ENCODE data around the gene PTPRN2. TPM values are rescaled to one million over a fixed set of nuclear protein-coding genes. Genes with fewer than 3 reads are reported as not detected.

Gene PTPRN2
- total and polyA plus RNA-seq, 9 of the 15 experiments (the other 6 are each of a cell fraction or from before 2014, with no cell fraction given) = not detected

GRCh38 chr7:158570449-158571170 is 17.0 kb downstream of the PTPRN2 start:
- Histone ChIP-seq H3K9ac (ENCODE audit: insufficient read depth in 1 of 2, low read depth in 2 of 2, low read length in 2 of 2) (no peak overlapping the region), H3K27ac (ENCODE audit: extremely low read depth, low read depth, low read length) (no peak overlapping the region), H3K4me3 (no peak overlapping the region), H3K79me2 (ENCODE audit: control insufficient read depth, insufficient read depth, low read length) (no peaks in the 10 kb centered on the region), H3K4me2 (ENCODE audit: insufficient read depth, low read length) (no peak overlapping the region), H3K9me3 (replicated peaks; ENCODE audit: control insufficient read depth, insufficient read depth, low read depth, low read length) (no peaks in the 10 kb centered on the region), H3K27me3 (ENCODE audit: control insufficient read depth in 2 of 2, insufficient read depth in 2 of 2, low read length in 2 of 2) (peaks cover 20 to 46% of the 10 kb centered on the region in 2 experiments), H2AFZ (ENCODE audit: low read depth, low read length) (no peak overlapping the region), H4K20me1 (replicated peaks; ENCODE audit: control insufficient read depth, insufficient read depth, low read length) (no peaks in the 10 kb centered on the region; the same call in 1 of the 2 replicates), H3K4me1 (replicated peaks in 1 of 2; ENCODE audit: control insufficient read depth in 2 of 2, insufficient read depth in 2 of 2, low read length in 2 of 2) (peaks cover 0 to 14% of the 10 kb centered on the region in 2 experiments; a peak in 1 of 5 replicates), H3K9me1 (ENCODE audit: control insufficient read depth, insufficient read depth, low read length) (no peaks in the 10 kb centered on the region), H3K36me3 (ENCODE audit: control insufficient read depth, insufficient read depth, low read length) (no peaks in the 10 kb centered on the region)
- DNase-seq (ENCODE audit: extremely low read depth in 1 of 4, low spot score in 3 of 4) (no peak), FAIRE-seq (no peak), ATAC-seq (no peak)
- CTCF ChIA-PET (ENCODE audit: low intra/inter-chr PET ratio) = no interaction called here
- in situ Hi-C loops (cut with MboI) (no loop called here), intact Hi-C loops (cut with micrococcal nuclease) (no loop called here)
- POLR2A ChIA-PET = no interaction called here
- 0 out of 2 replicates have a peak, but pooled peaks have one; percentile 90 for TF ChIP-seq EZH2 (IDR thresholded peaks at IDR 0.05; ENCODE audit: borderline replicate concordance, low read depth, low read length)
- TF ChIP-seq ZFP91 (CRISPR knock-in tag; IDR thresholded peaks at IDR 0.05) = no peak
- no peak for TF ChIP-seq ZBTB40 (IDR thresholded peaks at IDR 0.05)
- TF ChIP-seq ZBTB40 (CRISPR knock-in tag; IDR thresholded peaks at IDR 0.05) = no peak
- TF ChIP-seq CLOCK (CRISPR knock-in tag; IDR thresholded peaks at IDR 0.05; ENCODE audit: borderline replicate concordance) = no peak
- no TSS peak for BruUV-seq (replicated peaks)
- 7% methylated on average over 44 of the region's 44 CpGs for WGBS (ENCODE audit: insufficient coverage, low coverage, missing lambda C conversion rate)
